Endothelial cell of umbilical vein (primary cell): Measurements from ENCODE around the gene IRF3. TPM values are rescaled to one million over a fixed set of nuclear protein-coding genes. Genes with fewer than 3 reads are reported as not detected.

Source experiments
- BruUV-seq: library from RNA; stranded (reverse); fragments of 400-500 nt; replicated peaks from 2 replicates; lab custom pipeline; 2021; lab: Mats Ljungman, UMichigan
- CTCF ChIA-PET: fragments of 300-600, 350-600 bp; sonication (Branson Sonifier 250); formaldehyde crosslinking; loops from one replicate; lab custom pipeline; 2021; ENCODE audit warnings: antibody characterized with exemption, inconsistent platforms; lab: Charles Lee
- POLR2A ChIA-PET: fragments of 300-600, 350-600 bp; sonication (Branson Sonifier 250); formaldehyde crosslinking; loops from one replicate; lab custom pipeline; 2021; ENCODE audit warnings: antibody characterized with exemption, inconsistent platforms; lab: Charles Lee
- DNase-seq: peaks from one replicate; pipeline ENCODE4 v3.0.0-alpha.2; 2011; ENCODE audit warnings: low read depth, low spot score
- FAIRE-seq: peaks from 2 replicates; lab custom pipeline; 2011; peaks lifted over from hg19 to GRCh38; lab: Jason Lieb, UNC
- H2AFZ ChIP-seq: 2 replicates; pipeline ENCODE4 v1.6.0; 2012; ENCODE audit warnings: low read depth, low read length, control low read depth, inconsistent platforms
- H3K27ac ChIP-seq: 2 replicates; pipeline ENCODE4 v1.5.1; 2011; ENCODE audit warnings: low read depth, mild to moderate bottlenecking, control low read depth, low read length, moderate library complexity; ENCODE audit not compliant: insufficient read depth
- H3K27me3 ChIP-seq, 2 experiments: 2 replicates each; pipeline versions ENCODE4 v1.6.0 to v1.6.1; 2011; ENCODE audit warnings: low read length in 2 of 2, mixed read lengths in 1 of 2; ENCODE audit not compliant: control insufficient read depth in 2 of 2, insufficient read depth in 2 of 2
- H3K36me3 ChIP-seq, 2 experiments: 2 replicates in 1 of 2; 3 replicates in 1 of 2; pipeline ENCODE4 v1.5.1; 2011; ENCODE audit warnings: low read length in 2 of 2, mild to moderate bottlenecking in 1 of 2, moderate library complexity in 1 of 2; ENCODE audit not compliant: control insufficient read depth in 2 of 2, insufficient read depth in 2 of 2; ENCODE audit errors: extremely low read depth in 1 of 2
- H3K4me1 ChIP-seq: 3 replicates; pipeline ENCODE4 v1.5.1; 2011; ENCODE audit warnings: mild to moderate bottlenecking, low read length; ENCODE audit not compliant: control insufficient read depth, insufficient read depth; ENCODE audit errors: extremely low read depth
- H3K4me2 ChIP-seq: 2 replicates; pipeline ENCODE4 v1.6.1; 2011; ENCODE audit warnings: low read length, control low read depth, mixed read lengths; ENCODE audit not compliant: insufficient read depth
- H3K4me3 ChIP-seq, 3 experiments: fragments of 200-600 bp in 1 of 3; sonication (generic), shearing (Covaris generic) in 1 of 3; replicated peaks in 1 of 3; 2 replicates each; pipeline ENCODE4 v1.5.1; 2011 to 2016; ENCODE audit warnings: control low read depth in 3 of 3, low read length in 3 of 3, mild to moderate bottlenecking in 2 of 3, inconsistent platforms in 1 of 3, low read depth in 1 of 3, moderate library complexity in 1 of 3; ENCODE audit not compliant: insufficient read depth in 1 of 3
- H3K79me2 ChIP-seq: 2 replicates; pipeline ENCODE4 v1.6.0; 2012; ENCODE audit warnings: low read length, inconsistent platforms; ENCODE audit not compliant: control insufficient read depth, insufficient read depth
- H3K9ac ChIP-seq: replicated peaks from 2 replicates; pipeline ENCODE3; 2011; ENCODE audit warnings: low read length, control low read depth; ENCODE audit not compliant: insufficient read depth; ENCODE audit errors: extremely low read depth
- H3K9me1 ChIP-seq: replicated peaks from 3 replicates; pipeline ENCODE4 v1.6.0; 2011; ENCODE audit warnings: mild to moderate bottlenecking, low read length; ENCODE audit not compliant: control insufficient read depth, insufficient read depth; ENCODE audit errors: extremely low read depth
- H3K9me3 ChIP-seq: replicated peaks from 2 replicates; pipeline ENCODE4 v1.5.1; 2012; ENCODE audit warnings: low read length, inconsistent platforms; ENCODE audit not compliant: control insufficient read depth, insufficient read depth
- H4K20me1 ChIP-seq: replicated peaks from 2 replicates; pipeline ENCODE3; 2011; ENCODE audit warnings: mild to moderate bottlenecking, low read length; ENCODE audit not compliant: control insufficient read depth, insufficient read depth; ENCODE audit errors: extremely low read depth
- EZH2 ChIP-seq: IDR thresholded peaks from 2 replicates; pipeline ENCODE4 v1.6.1; 2012; ENCODE audit warnings: borderline replicate concordance, low read depth, mild to moderate bottlenecking, moderate library complexity, low read length, inconsistent platforms; ENCODE audit not compliant: severe bottlenecking
- FOS ChIP-seq: IDR thresholded peaks from 2 replicates; pipeline ENCODE4 v1.6.1; 2011; ENCODE audit warnings: mild to moderate bottlenecking, low read length, moderate library complexity, borderline replicate concordance; ENCODE audit not compliant: insufficient read depth
- GATA2 ChIP-seq: IDR thresholded peaks from 2 replicates; pipeline ENCODE4 v1.7.0; 2011; ENCODE audit warnings: low read depth, mild to moderate bottlenecking, moderate library complexity, mixed read lengths, low read length; ENCODE audit not compliant: insufficient read length, insufficient read depth
- JUN ChIP-seq: IDR thresholded peaks from 2 replicates; pipeline ENCODE4 v1.6.1; 2011; ENCODE audit warnings: borderline replicate concordance, low read depth; ENCODE audit not compliant: insufficient read length, insufficient read depth
- MAX ChIP-seq: IDR thresholded peaks from 2 replicates; pipeline ENCODE4 v1.6.1; 2011; ENCODE audit not compliant: insufficient read depth, insufficient read length
- MYC ChIP-seq: IDR thresholded peaks from one replicate; pipeline ENCODE4 v1.6.1; 2011; ENCODE audit warnings: mild to moderate bottlenecking, low read depth, low read length
- POLR2A ChIP-seq: IDR thresholded peaks from 2 replicates; pipeline ENCODE4 v1.6.1; 2012; ENCODE audit warnings: low read depth, mild to moderate bottlenecking, control low read depth, low read length
- POLR2AphosphoS5 ChIP-seq: IDR thresholded peaks from 2 replicates; pipeline ENCODE4 v1.6.1; 2012; ENCODE audit warnings: low read depth, mild to moderate bottlenecking, control low read depth, low read length, moderate library complexity; ENCODE audit not compliant: insufficient read depth
- dilution Hi-C: fragments of 300-500 bp; cut with MboI; formaldehyde crosslinking; loops from one replicate; pipeline ENCODE4 v1.15.0; 2019; ENCODE audit warnings: low sequenced_read_pairs; ENCODE audit not compliant: extremely low pct_ligation_motif_present
- intact Hi-C: fragments of 100-400 bp; cut with micrococcal nuclease; formaldehyde crosslinking; loops from one replicate; pipeline ENCODE4 v1.10.0; 2022
- polyA plus RNA-seq, 4 experiments: library from polyadenylated mRNA; depleted of rRNA in 3 of 4; stranded (reverse) in 3 of 4; unstranded in 1 of 4; fragments of >200 nt; gene quantifications; 2 replicates each; pipeline versions ENCODE4 v1.2.1 to v1.2.3, GENCODE V29; 2011 to 2012; ENCODE audit warnings: missing spikeins in 1 of 4
- total RNA-seq: library from RNA; stranded (reverse); gene quantifications from 2 replicates; pipeline ENCODE4 v1.2.3, GENCODE V29; 2021
- TF ChIP-seq, protein P1 (sequence below), 2 donors: IDR thresholded peaks; 1 replicate in 1 of 2; 2 replicates in 1 of 2; pipeline ENCODE4 v1.5.1; 2011; ENCODE audit warnings: low read length in 2 of 2, mild to moderate bottlenecking in 2 of 2, moderate library complexity in 2 of 2, control low read depth in 1 of 2, inconsistent platforms in 1 of 2, low read depth in 1 of 2; ENCODE audit not compliant: insufficient read depth in 1 of 2; ENCODE audit errors: extremely low read depth in 1 of 2

Gene IRF3
- total and polyA plus RNA-seq, 2 donors (not counting 3 experiments of a cell fraction or from before 2014, with no cell fraction given): 64.8 to 73.5 TPM

DNA sequence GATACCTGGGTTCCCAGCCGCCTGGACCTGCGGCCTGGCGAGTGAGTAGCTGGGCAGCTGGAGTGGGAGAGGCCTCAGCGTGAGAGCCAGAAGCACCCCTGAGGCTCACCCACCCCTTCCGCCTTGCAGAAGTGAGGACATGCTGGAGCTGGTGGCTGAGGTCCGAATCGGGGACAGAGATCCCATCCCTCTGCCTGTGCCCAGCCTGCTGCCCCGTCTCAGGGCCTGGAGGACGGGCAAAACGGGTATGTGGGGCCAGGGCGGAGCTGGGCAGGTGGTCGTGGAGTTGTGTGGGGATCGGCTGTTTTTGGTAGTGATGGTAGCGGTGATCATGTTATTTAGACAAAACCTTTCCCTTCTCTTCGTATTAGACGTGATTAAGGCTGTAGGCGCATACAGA is 19.1 kb downstream of the IRF3 start:
- BruUV-seq: no TSS peak
- no peak for FAIRE-seq
- Histone ChIP-seq H3K79me2 (peaks cover 47% of the 10 kb centered on the region), H3K9me3 (no peaks in the 10 kb centered on the region), H3K27ac (no peak overlapping the region), H4K20me1 (no peaks in the 10 kb centered on the region), H3K4me2 (no peak overlapping the region), H2AFZ (no peak overlapping the region), H3K9me1 (no peaks in the 10 kb centered on the region), H3K27me3 (no peaks in the 10 kb centered on the region), H3K9ac (no peak overlapping the region), H3K4me3 (no peak overlapping the region), H3K36me3 (peaks cover 2 to 34% of the 10 kb centered on the region in 2 experiments), H3K4me1 (peaks cover 14% of the 10 kb centered on the region)
- TF ChIP-seq POLR2A (no peak), POLR2AphosphoS5 (no peak), GATA2 (no peak), JUN (no peak), FOS (no peak)
- CTCF ChIA-PET: no interaction called here
- dilution Hi-C loops (no loop called here), intact Hi-C loops (no loop called here)
- POLR2A ChIA-PET: no interaction called here
- DNase-seq: no peak

DNA sequence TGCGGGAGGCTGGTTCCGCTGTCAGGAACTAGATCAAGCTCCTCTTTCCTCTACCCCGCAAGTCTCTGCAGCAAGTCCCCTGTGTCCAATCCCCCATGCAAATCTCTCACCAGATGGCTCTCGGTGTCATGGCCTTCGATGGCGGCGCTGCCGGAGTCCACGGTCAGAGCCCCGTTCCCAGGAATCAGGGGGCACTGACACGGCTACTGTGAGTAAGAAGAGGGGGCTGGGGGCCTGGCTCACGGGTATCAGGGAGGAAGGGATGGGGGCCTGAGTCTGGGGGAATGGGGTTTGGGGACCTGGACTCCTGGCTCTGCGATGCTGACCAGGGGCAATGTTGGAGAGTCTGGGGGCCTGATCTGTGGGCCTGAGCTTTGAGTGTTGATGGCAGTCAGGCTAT is 19.7 kb downstream of the IRF3 start:
- no peaks in the 10 kb centered on the region for H4K20me1 ChIP-seq
- H3K4me3 ChIP-seq: no peak overlapping the region
- peaks cover 47% of the 10 kb centered on the region for H3K79me2 ChIP-seq
- DNase-seq: no peak
- peaks cover 2 to 32% of the 10 kb centered on the region in 2 experiments for H3K36me3 ChIP-seq
- intact Hi-C loops: no loop called here
- H3K27me3 ChIP-seq: no peaks in the 10 kb centered on the region
- no peaks in the 10 kb centered on the region for H3K9me3 ChIP-seq
- TF ChIP-seq EZH2 (no peak), POLR2A (no peak), MAX (no peak), POLR2AphosphoS5 (no peak), FOS (no peak), JUN (no peak), MYC (no peak), GATA2 (no peak)
- TF ChIP-seq, protein P1, sequence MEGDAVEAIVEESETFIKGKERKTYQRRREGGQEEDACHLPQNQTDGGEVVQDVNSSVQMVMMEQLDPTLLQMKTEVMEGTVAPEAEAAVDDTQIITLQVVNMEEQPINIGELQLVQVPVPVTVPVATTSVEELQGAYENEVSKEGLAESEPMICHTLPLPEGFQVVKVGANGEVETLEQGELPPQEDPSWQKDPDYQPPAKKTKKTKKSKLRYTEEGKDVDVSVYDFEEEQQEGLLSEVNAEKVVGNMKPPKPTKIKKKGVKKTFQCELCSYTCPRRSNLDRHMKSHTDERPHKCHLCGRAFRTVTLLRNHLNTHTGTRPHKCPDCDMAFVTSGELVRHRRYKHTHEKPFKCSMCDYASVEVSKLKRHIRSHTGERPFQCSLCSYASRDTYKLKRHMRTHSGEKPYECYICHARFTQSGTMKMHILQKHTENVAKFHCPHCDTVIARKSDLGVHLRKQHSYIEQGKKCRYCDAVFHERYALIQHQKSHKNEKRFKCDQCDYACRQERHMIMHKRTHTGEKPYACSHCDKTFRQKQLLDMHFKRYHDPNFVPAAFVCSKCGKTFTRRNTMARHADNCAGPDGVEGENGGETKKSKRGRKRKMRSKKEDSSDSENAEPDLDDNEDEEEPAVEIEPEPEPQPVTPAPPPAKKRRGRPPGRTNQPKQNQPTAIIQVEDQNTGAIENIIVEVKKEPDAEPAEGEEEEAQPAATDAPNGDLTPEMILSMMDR (IDR thresholded peaks at IDR 0.05; ENCODE audit: extremely low read depth in 1 of 2, insufficient read depth in 1 of 2, low read depth in 1 of 2, low read length in 2 of 2): no peak
- no TSS peak for BruUV-seq
- CTCF ChIA-PET: no interaction called here
- no peaks in the 10 kb centered on the region for H3K9me1 ChIP-seq
- H3K27ac ChIP-seq: no peak overlapping the region
- POLR2A ChIA-PET: no interaction called here
- no peak overlapping the region for H2AFZ ChIP-seq
- no peak overlapping the region for H3K9ac ChIP-seq
- peaks cover 19% of the 10 kb centered on the region for H3K4me1 ChIP-seq
- no peak for FAIRE-seq
- dilution Hi-C loops: no loop called here
- no peak overlapping the region for H3K4me2 ChIP-seq
